Stimulated activated CD4-positive, alpha-beta T cell treated with anti-CD3 and anti-CD28 coated beads, Interleukin-1b, Interleukin-23, amount 100 ng/mL, for 24 hours (primary cell): ENCODE measurements around the gene MIGA1.
"Not testable (repeated sequence)": the region's sequence is repeated elsewhere in the genome, so short reads cannot be mapped to it uniquely, and the experiment has no call there.

Experiments used
- DNase-seq, 4 experiments: peaks; one replicate each; pipeline ENCODE4 v3.0.0-alpha.2; 2020; ENCODE audit warnings: low read depth in 4 of 4, low spot score in 1 of 4

The MIGA1 gene

GRCh38 chr1:77906624-77907023 lies 127.2 kb downstream of the MIGA1 start:
- no peak for DNase-seq

GRCh38 chr1:77910116-77910515 lies 130.7 kb downstream of the MIGA1 start:
- no peak for DNase-seq

- DNase-seq, result not testable (repeated sequence)
Observed at GRCh38 chr1:77918918-77919317, 139.5 kb downstream of the MIGA1 start.

GRCh38 chr1:77925518-77925917 lies 146.1 kb downstream of the MIGA1 start:
- no peak for DNase-seq

GRCh38 chr1:77925956-77926355 lies 146.5 kb downstream of the MIGA1 start:
- DNase-seq, result no peak

- DNase-seq, result no peak
Observed at GRCh38 chr1:77926561-77927357, 147.3 kb downstream of the MIGA1 start.

- no peak for DNase-seq
Observed at GRCh38 chr1:77927414-77927813, 148.0 kb downstream of the MIGA1 start.
